Upper lobe of left lung (tissue), 6 donors: ENCODE results near the gene CR1L. TPM values are rescaled to one million over a fixed set of nuclear protein-coding genes. Genes with fewer than 3 reads are reported as not detected.

ENCODE experiments used
- ATAC-seq, 2 donors: fragments of 200-7000 bp; cut with Tn5 transposase; one replicate each; pipeline ENCODE4 v1.9.1; 2022; ENCODE audit warnings: mild to moderate bottlenecking in 2 of 2, moderate library complexity in 2 of 2; ENCODE audit not compliant: low FRiP score in 2 of 2
- DNase-seq, 2 donors: peaks; one replicate each; pipeline ENCODE4 v3.0.0-alpha.2; 2019 to 2020
- H3K27ac ChIP-seq, 4 donors: fragments of 200-600 bp; sonication (generic); one replicate each; pipeline ENCODE4 v1.5.1; 2016 to 2019
- H3K27me3 ChIP-seq, 4 donors: fragments of 200-600 bp; sonication (generic); one replicate each; pipeline ENCODE4 v1.5.1; 2017 to 2019
- H3K36me3 ChIP-seq, 4 donors: fragments of 200-600 bp; sonication (generic); one replicate each; pipeline ENCODE4 v1.5.1; 2016 to 2019
- H3K4me1 ChIP-seq, 4 donors: fragments of 200-600 bp; sonication (generic); one replicate each; pipeline ENCODE4 v1.5.1; 2018 to 2019
- H3K4me3 ChIP-seq, 4 donors: fragments of 200-600 bp; sonication (generic); one replicate each; pipeline ENCODE4 v1.5.1; 2017 to 2019; ENCODE audit warnings: mild to moderate bottlenecking in 2 of 4, moderate library complexity in 1 of 4
- H3K9me3 ChIP-seq, 4 donors: fragments of 200-600 bp; sonication (generic); one replicate each; pipeline ENCODE4 v1.5.1; 2018 to 2019
- CTCF ChIP-seq, 6 experiments: fragments of 450-650 bp in 4 of 6; fragments of 200-600 bp in 2 of 6; sonication (generic) in 2 of 6; IDR thresholded peaks; one replicate each; pipeline ENCODE4 v1.5.1; 2016 to 2019; ENCODE audit warnings: antibody characterized with exemption in 6 of 6
- EP300 ChIP-seq, 4 donors: sonication (generic); formaldehyde crosslinking; IDR thresholded peaks; one replicate each; pipeline ENCODE4 v1.5.1; 2017; ENCODE audit warnings: antibody characterized with exemption in 4 of 4, control low read depth in 2 of 4
- POLR2A ChIP-seq, 4 donors: fragments of 450-650 bp; IDR thresholded peaks; one replicate each; pipeline ENCODE4 v1.5.1; 2016 to 2017; ENCODE audit warnings: antibody characterized with exemption in 4 of 4, mild to moderate bottlenecking in 2 of 4
- POLR2AphosphoS5 ChIP-seq, 2 donors: sonication (generic); formaldehyde crosslinking; IDR thresholded peaks; one replicate each; pipeline ENCODE4 v1.5.1; 2017; ENCODE audit warnings: antibody characterized with exemption in 2 of 2
- WGBS, 2 donors: methylation state at CpG; one replicate each; pipeline ENCODE4 v1.1.5; 2017 to 2018; 5-methylcytosine and 5-hydroxymethylcytosine counted together
- total RNA-seq, 6 donors: library from RNA; depleted of rRNA in 4 of 6; stranded (reverse); fragments of >200 nt in 4 of 6; gene quantifications; one replicate each; pipeline versions ENCODE4 v1.1.0 to v1.2.1, GENCODE V29; 2016 to 2021
- donor health status: DM: no; HTN: no; CAD: no; lungs with moderate emphysema.
- donor health status: DM: no; HTN: yes; CAD: no; lungs with severe emphysema.

CR1L gene
- total RNA-seq, 6 donors from 2014 or later: 0.30 to 1.0 TPM; not detected in 4

DNA sequence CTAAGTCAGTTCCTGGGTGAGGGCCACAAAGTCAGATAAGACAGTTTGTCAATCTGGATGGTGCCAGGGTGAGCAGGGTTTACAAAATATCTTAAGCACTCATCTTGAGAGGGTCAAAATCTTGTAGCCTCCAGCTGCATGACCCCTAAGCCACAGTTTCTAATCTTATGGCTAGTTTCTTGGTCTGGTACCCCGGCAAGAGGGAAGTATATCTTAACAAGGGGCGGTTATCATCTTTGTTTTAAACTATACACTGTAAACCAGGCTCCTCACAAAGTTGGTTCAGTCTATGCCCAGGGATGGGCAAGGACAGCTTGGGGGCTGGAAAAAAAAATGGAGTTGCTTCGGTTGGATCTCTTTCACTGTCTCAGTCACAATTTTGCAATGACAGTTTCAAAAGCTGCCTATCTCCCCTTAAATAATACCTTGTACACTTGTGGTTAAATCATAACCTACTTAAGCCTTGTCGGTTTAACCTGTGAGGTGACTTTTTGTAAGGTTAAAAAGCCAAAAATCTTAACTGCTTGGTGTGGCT, 99.1 kb downstream of the CR1L start:
- 72 to 73% methylated on average over 4 of the region's 4 CpGs for whole genome bisulfite sequencing, 2 donors
- TF ChIP-seq POLR2AphosphoS5 (IDR thresholded peaks at IDR 0.05) (no peak), POLR2A (IDR thresholded peaks at IDR 0.05) (no peak), CTCF (IDR thresholded peaks at IDR 0.05) (no peak), EP300 (IDR thresholded peaks at IDR 0.05) (no peak)
- ATAC-seq: no peak

DNA sequence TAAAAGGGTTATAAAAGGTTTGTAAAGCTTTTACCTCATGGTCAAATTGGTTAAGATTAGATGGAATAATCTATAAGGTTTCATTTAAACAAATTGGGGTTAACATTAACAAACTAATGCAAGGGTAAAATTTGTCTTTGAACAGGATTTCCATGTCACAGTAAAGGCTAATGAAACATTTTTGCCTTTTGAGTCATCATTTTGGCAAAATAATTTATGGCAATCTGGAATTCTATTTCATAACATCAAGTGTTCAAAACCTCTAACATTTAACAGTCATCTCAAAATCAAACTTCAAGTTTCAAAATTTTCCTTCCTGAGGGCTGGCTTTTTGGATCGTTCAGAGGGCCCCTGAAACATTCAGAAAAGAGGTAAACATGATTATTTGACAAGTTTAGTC, 100.4 kb downstream of the CR1L start:
- TF ChIP-seq POLR2AphosphoS5 (IDR thresholded peaks at IDR 0.05) (no peak), POLR2A (IDR thresholded peaks at IDR 0.05) (no peak), CTCF (IDR thresholded peaks at IDR 0.05) (no peak), EP300 (IDR thresholded peaks at IDR 0.05) (no peak)
- ATAC-seq (no peak), DNase-seq (no peak)
- 34 to 40% methylated on average over 1 of the region's 1 CpG for WGBS, 2 donors
- Histone ChIP-seq H3K27ac (no peak overlapping the region), H3K9me3 (no peaks in the 10 kb centered on the region), H3K4me1 (peaks cover 1 to 41% (median 22%) of the 10 kb centered on the region in 4 donors), H3K36me3 (no peaks in the 10 kb centered on the region), H3K4me3 (no peak overlapping the region), H3K27me3 (no peaks in the 10 kb centered on the region)

More for the DNA sequence above, 99.1 kb downstream of the CR1L start:
- Histone ChIP-seq H3K4me1 (peaks cover 0 to 30% (median 13%) of the 10 kb centered on the region in 4 donors), H3K4me3 (no peak overlapping the region), H3K27ac (no peak overlapping the region), H3K9me3 (no peaks in the 10 kb centered on the region), H3K27me3 (no peaks in the 10 kb centered on the region), H3K36me3 (no peaks in the 10 kb centered on the region)
- DNase-seq: no peak

DNA sequence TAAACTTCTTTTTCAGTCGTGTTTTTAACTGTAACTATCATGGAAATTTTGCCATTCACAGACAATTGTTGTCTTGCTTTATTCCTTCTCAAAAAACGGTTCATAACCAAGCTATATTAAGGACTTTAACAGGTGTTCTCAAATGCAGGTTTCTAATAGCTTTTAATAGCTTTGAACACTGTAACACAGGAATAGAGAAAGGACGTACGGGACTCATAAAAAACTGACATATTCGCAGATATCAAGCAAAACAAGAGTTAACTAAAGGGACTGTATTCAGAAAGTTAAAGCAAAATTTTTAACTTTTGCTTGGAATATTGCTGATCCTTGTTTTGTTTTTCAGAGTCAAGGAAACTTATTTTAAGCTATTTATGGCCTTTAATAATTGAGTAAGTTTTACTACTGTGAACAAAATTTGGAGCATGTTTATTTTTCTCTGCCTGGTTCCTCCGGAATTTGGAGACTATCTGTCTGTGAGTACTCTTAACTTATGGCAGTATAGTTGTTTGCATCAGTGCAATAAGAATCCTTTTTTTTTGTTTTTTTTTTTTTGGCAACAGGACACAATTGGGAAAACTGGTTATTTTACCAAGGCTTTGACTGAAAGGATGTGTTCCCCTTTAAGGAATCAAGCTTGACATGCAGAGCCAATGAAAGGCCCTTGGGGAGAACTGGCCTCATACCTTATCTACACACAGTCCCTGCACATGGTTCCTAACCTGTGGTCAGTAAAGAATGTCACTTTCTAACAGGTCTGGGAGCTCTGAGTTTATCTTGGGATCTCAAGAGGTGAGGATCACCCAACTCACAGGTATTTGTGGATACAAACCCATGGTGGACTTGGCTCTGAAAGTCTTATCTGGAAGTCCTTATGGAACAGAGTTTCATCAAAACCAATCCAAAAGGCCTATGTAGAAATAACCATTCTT, 101.2 kb downstream of the CR1L start:
- H3K4me1 ChIP-seq: peaks cover 2 to 49% (median 30%) of the 10 kb centered on the region in 4 donors
- H3K4me3 ChIP-seq: no peak overlapping the region
- H3K27ac ChIP-seq: peak overlapping the region in 3 of 4 donors; percentile 13 to 44 (median 42)
- ATAC-seq: no peak
- WGBS, 2 donors: 80 to 82% methylated on average over 6 of the region's 6 CpGs
- H3K9me3 ChIP-seq: no peaks in the 10 kb centered on the region
- DNase-seq: no peak
- H3K36me3 ChIP-seq: no peaks in the 10 kb centered on the region
- TF ChIP-seq EP300 (IDR thresholded peaks at IDR 0.05) (no peak), CTCF (IDR thresholded peaks at IDR 0.05) (no peak), POLR2A (IDR thresholded peaks at IDR 0.05) (no peak), POLR2AphosphoS5 (IDR thresholded peaks at IDR 0.05) (no peak)
- no peaks in the 10 kb centered on the region for H3K27me3 ChIP-seq

DNA sequence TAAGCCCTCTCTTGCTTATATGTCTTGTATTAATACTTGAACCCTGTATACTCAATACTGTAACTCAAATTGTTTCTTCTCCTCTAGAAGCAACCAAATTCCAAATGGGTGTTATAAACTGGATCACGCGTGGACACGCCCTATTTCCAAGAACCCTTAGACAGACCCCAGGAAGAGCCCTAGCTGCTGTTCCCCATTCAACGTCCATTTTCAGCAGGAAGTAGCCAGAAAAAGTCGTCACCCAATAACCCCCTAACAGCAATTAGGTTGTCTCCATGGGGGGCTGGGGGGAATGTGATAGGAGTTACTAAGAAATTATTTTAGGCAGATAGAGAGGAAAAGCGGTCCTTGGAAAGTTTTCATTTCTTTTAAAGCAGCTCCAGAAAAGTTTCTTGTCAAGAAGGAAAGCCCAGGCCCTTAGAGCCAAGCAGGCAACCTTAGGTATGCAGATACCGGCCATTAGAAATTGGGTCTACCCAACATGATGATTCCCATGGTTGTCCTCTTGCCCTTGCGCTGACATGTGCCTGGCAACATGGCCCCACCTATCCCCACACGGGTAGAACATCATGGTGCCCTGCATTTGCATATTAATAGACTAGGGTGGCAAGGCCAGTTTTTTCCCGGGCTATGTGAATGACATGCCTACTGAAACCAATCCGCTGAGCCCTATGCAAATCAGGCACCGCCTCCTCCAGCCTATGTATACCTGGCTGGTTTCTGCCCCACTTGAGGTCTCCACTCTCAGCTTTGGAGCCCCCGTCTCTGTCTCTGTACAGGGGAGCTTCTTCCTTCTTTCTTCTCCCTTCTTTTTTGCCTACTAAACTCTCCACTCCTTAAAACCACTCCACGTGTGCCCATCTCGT, 102.9 kb downstream of the CR1L start:
- H3K4me3 ChIP-seq: no peak overlapping the region
- H3K4me1 ChIP-seq: peaks cover 2 to 54% (median 36%) of the 10 kb centered on the region in 4 donors
- H3K27ac ChIP-seq: peak overlapping the region; percentile 67 to 84 (median 75)
- TF ChIP-seq CTCF (IDR thresholded peaks at IDR 0.05): no peak
- no peak for TF ChIP-seq EP300 (IDR thresholded peaks at IDR 0.05)
- no peak for TF ChIP-seq POLR2AphosphoS5 (IDR thresholded peaks at IDR 0.05)
- TF ChIP-seq POLR2A (IDR thresholded peaks at IDR 0.05): no peak
- no peaks in the 10 kb centered on the region for H3K27me3 ChIP-seq
- no peaks in the 10 kb centered on the region for H3K36me3 ChIP-seq
- no peak for ATAC-seq
- no peak for DNase-seq
- H3K9me3 ChIP-seq: no peaks in the 10 kb centered on the region
- 88 to 91% methylated on average over 15 of the region's 15 CpGs for WGBS, 2 donors
